Psoas muscle (tissue), 8 donors: ENCODE measurements around the gene SORT1. TPM values are rescaled to one million over a fixed set of nuclear protein-coding genes. Genes with fewer than 3 reads are reported as not detected.
A peak's percentile ranks its signal among the peaks of the same experiment; 100 is the strongest.

Experiments used
- ATAC-seq, 4 donors: fragments of 200-7000 bp; cut with Tn5 transposase; one replicate each; pipeline ENCODE4 v1.9.1; 2020; ENCODE audit warnings: moderate library complexity in 3 of 4, mild to moderate bottlenecking in 2 of 4
- DNase-seq, 2 donors: peaks; one replicate each; pipeline ENCODE4 v3.0.0-alpha.2; 2020
- H3K27ac ChIP-seq: fragments of 200-600 bp; one replicate; pipeline ENCODE4 v1.8.0; 2022
- H3K27me3 ChIP-seq, 3 donors: fragments of 200-600 bp in 1 of 3; one replicate each; pipeline versions ENCODE4 v1.6.1 to v1.8.0; 2013 to 2022; ENCODE audit warnings: low read length in 2 of 3, mild to moderate bottlenecking in 2 of 3, moderate library complexity in 1 of 3; ENCODE audit not compliant: insufficient read depth in 3 of 3
- H3K36me3 ChIP-seq, 2 donors: fragments of 200-600 bp in 1 of 2; one replicate each; pipeline versions ENCODE4 v1.6.1 to v1.8.0; 2013 to 2022; ENCODE audit warnings: low read depth in 1 of 2, mild to moderate bottlenecking in 1 of 2, moderate library complexity in 1 of 2; ENCODE audit not compliant: insufficient read depth in 1 of 2
- H3K4me1 ChIP-seq: fragments of 200-600 bp; one replicate; pipeline ENCODE4 v1.8.0; 2022
- H3K4me3 ChIP-seq: fragments of 200-600 bp; one replicate; pipeline ENCODE4 v1.8.0; 2022; ENCODE audit warnings: mild to moderate bottlenecking
- H3K9me3 ChIP-seq: fragments of 200-600 bp; one replicate; pipeline ENCODE4 v1.8.0; 2022
- CTCF ChIP-seq: fragments of 200-600 bp; IDR thresholded peaks from one replicate; pipeline ENCODE4 v1.8.0; 2022; ENCODE audit warnings: antibody characterized with exemption
- WGBS, 3 donors: extraction: QIAGEN DNeasy Blood & Tissue Kit; methylation state at CpG; one replicate each; pipeline versions ENCODE4 v1.1.6 to v1.1.7; 2013; 5-methylcytosine and 5-hydroxymethylcytosine counted together
- intact Hi-C, 2 donors: fragments of 100-400 bp; cut with DNase I; formaldehyde crosslinking; loops; one replicate each; pipeline versions ENCODE4 v1.11.0 to v1.14.2; 2022
- polyA plus RNA-seq, 3 donors: library from polyadenylated mRNA; stranded (reverse); fragments of 200-250 nt; gene quantifications; one replicate each; pipeline ENCODE4 v1.2.3, GENCODE V29; 2013
- total RNA-seq, 4 donors: library from RNA; stranded (reverse); fragmentation: NEBNext Ultra II Directional in 2 of 4; extraction: Animal tissue kit (Norgen Biotek cat#: 25700) in 2 of 4; gene quantifications; one replicate each; pipeline versions ENCODE4 v1.2.1 to v1.2.4, GENCODE V29; 2021 to 2023
- donor health status: healthy with polysubstance abuse.
- donor health status: DM: no; HTN: no; CAD: no; lungs with moderate emphysema.
- donor health status: Bipolar disorder and iron deficiency.
- donor health status: healthy.
- donor health status: DM: yes; HTN: yes; CAD: no.
- donor health status: DM: no; HTN: no; CAD: no.
- donor health status: DM: no; HTN: no; CAD: no.
- donor health status: DM: yes; HTN: yes; CAD: no.

SORT1 gene
- total and polyA plus RNA-seq, 7 donors, result 15.8 to 363 (median 131) TPM

- DNase-seq, result peak in 1 of 2 donors; percentile 65
- Histone ChIP-seq H3K27ac (peak overlapping the region; percentile 97), H3K4me3 (peak overlapping the region; percentile 23), H3K36me3 (no peaks in the 10 kb centered on the region), H3K27me3 (no peaks in the 10 kb centered on the region), H3K9me3 (no peaks in the 10 kb centered on the region), H3K4me1 (peaks cover 90% of the 10 kb centered on the region)
- peak in 3 of 4 donors; percentile 70 to 75 (median 74) for ATAC-seq
- 27 to 56% (median 35%) methylated on average over 2 of the region's 2 CpGs for WGBS, 3 donors
- intact Hi-C loops, result no loop called here
- no peak for TF ChIP-seq CTCF
Observed at GRCh38 chr1:109385417-109385816, 12.3 kb downstream of the SORT1 start.

- WGBS, 3 donors, result 49 to 75% (median 54%) methylated on average over 7 of the region's 7 CpGs
- H3K4me1 ChIP-seq, result peaks cover 90% of the 10 kb centered on the region
- TF ChIP-seq CTCF, result no peak
- H3K27me3 ChIP-seq, result no peaks in the 10 kb centered on the region
- DNase-seq (no peak), ATAC-seq (no peak)
- H3K4me3 ChIP-seq, result no peak overlapping the region
- no peaks in the 10 kb centered on the region for H3K9me3 ChIP-seq
- intact Hi-C loops, result no loop called here
- H3K27ac ChIP-seq, result peak overlapping the region; percentile 97
- no peaks in the 10 kb centered on the region for H3K36me3 ChIP-seq
Observed at GRCh38 chr1:109383854-109384253, 13.9 kb downstream of the SORT1 start.

GRCh38 chr1:109383087-109383779, 14.5 kb downstream of the SORT1 start:
- DNase-seq (no peak), ATAC-seq (no peak)
- H3K9me3 ChIP-seq, result no peaks in the 10 kb centered on the region
- H3K27me3 ChIP-seq, result no peaks in the 10 kb centered on the region
- H3K4me1 ChIP-seq, result peaks cover 88% of the 10 kb centered on the region
- H3K36me3 ChIP-seq, result no peaks in the 10 kb centered on the region
- intact Hi-C loops, result no loop called here
- 53 to 71% (median 66%) methylated on average over 2 of the region's 2 CpGs for WGBS, 3 donors
- peak overlapping the region; percentile 97 for H3K27ac ChIP-seq
- H3K4me3 ChIP-seq, result no peak overlapping the region
- TF ChIP-seq CTCF, result no peak

- peaks cover 79% of the 10 kb centered on the region for H3K4me1 ChIP-seq
- ATAC-seq (peak in 3 of 4 donors; percentile 9 to 25 (median 19)), DNase-seq (no peak)
- WGBS, 3 donors, result 29 to 61% (median 31%) methylated on average over 2 of the region's 2 CpGs
- no peak for TF ChIP-seq CTCF
- intact Hi-C loops, result no loop called here
- H3K9me3 ChIP-seq, result no peaks in the 10 kb centered on the region
- H3K27ac ChIP-seq, result peak overlapping the region; percentile 97
- H3K36me3 ChIP-seq, result peaks cover 0 to 2% of the 10 kb centered on the region in 2 donors
- peak overlapping the region; percentile 16 for H3K4me3 ChIP-seq
- H3K27me3 ChIP-seq, result no peaks in the 10 kb centered on the region
Observed at GRCh38 chr1:109381573-109381972, 16.1 kb downstream of the SORT1 start.

- Histone ChIP-seq H3K4me1 (peaks cover 62% of the 10 kb centered on the region), H3K27ac (peak overlapping the region; percentile 97), H3K27me3 (no peaks in the 10 kb centered on the region), H3K36me3 (peaks cover 0 to 2% of the 10 kb centered on the region in 2 donors), H3K9me3 (no peaks in the 10 kb centered on the region), H3K4me3 (no peak overlapping the region)
- no peak for DNase-seq
- intact Hi-C loops, result no loop called here
- no peak for ATAC-seq
- 94 to 99% (median 97%) methylated on average over 3 of the region's 3 CpGs for WGBS, 3 donors
- TF ChIP-seq CTCF, result no peak
Observed at GRCh38 chr1:109379907-109380306, 17.8 kb downstream of the SORT1 start.
